NOMO-1 (cell line): ENCODE data around the gene PPARG.
"Not testable (repeated sequence)": the region's sequence is repeated elsewhere in the genome, so short reads cannot be mapped to it uniquely, and the experiment has no call there.

Source experiments
- DNase-seq, 2 experiments: peaks; one replicate each; lab custom pipeline; 2025; ENCODE audit not compliant: unreplicated experiment in 2 of 2; lab: John Stamatoyannopoulos, UW

Gene PPARG

GRCh38 chr3:12288182-12289129, at the start of gene PPARG:
Gene PPARG, plus strand, starts transcription at chr3:12289070. Its CDS starts 90,642 bp downstream, at chr3:12379712.
- DNase-seq: peak in 1 of 2 experiments; percentile 25

- DNase-seq: no peak
These were observed 49.6 kb upstream of the PPARG start for GRCh38 chr3:12239301-12239700.

- DNase-seq: no peak
These were observed 46.1 kb upstream of the PPARG start for GRCh38 chr3:12242772-12243171.

- DNase-seq: no peak
These were observed 42.2 kb upstream of the PPARG start for GRCh38 chr3:12246497-12247163.

GRCh38 chr3:12247411-12247810, 41.5 kb upstream of the PPARG start:
- no peak for DNase-seq

- DNase-seq: no peak
These were observed 39.4 kb upstream of the PPARG start for GRCh38 chr3:12249519-12249918.

- no peak for DNase-seq
These were observed 36.0 kb upstream of the PPARG start for GRCh38 chr3:12252889-12253288.

- DNase-seq: peak; percentile 31 to 78
These were observed 35.1 kb upstream of the PPARG start for GRCh38 chr3:12253516-12254343.

GRCh38 chr3:12255393-12255792, 33.5 kb upstream of the PPARG start:
- no peak for DNase-seq

- DNase-seq: no peak
These were observed 30.0 kb upstream of the PPARG start for GRCh38 chr3:12258911-12259310.

GRCh38 chr3:12262173-12262572, 26.7 kb upstream of the PPARG start:
- DNase-seq: not testable (repeated sequence)

- peak; percentile 52 to 53 for DNase-seq
These were observed 23.4 kb upstream of the PPARG start for GRCh38 chr3:12265508-12265907.

- no peak for DNase-seq
These were observed 22.8 kb upstream of the PPARG start for GRCh38 chr3:12266038-12266437.

GRCh38 chr3:12267376-12268030, 21.4 kb upstream of the PPARG start:
- no peak for DNase-seq

GRCh38 chr3:12268049-12268735, 20.7 kb upstream of the PPARG start:
- DNase-seq: peak; percentile 37 to 65

GRCh38 chr3:12270976-12271375, 17.9 kb upstream of the PPARG start:
- no peak for DNase-seq

- DNase-seq: peak in 1 of 2 experiments; percentile 24
These were observed 15.7 kb upstream of the PPARG start for GRCh38 chr3:12273045-12273695.

GRCh38 chr3:12275974-12276650, 12.8 kb upstream of the PPARG start:
- no peak for DNase-seq

GRCh38 chr3:12276827-12277226, 12.0 kb upstream of the PPARG start:
- not testable (repeated sequence) for DNase-seq
